ENCODE results near the gene TOE1. TPM values are rescaled to one million over a fixed set of nuclear protein-coding genes. Genes with fewer than 3 reads are reported as not detected.
A peak's percentile ranks its signal among the peaks of the same experiment; 100 is the strongest.

Gene TOE1
- total RNA-seq, 1 experiment from 2014 or later: 31.2 TPM

GRCh38 chr1:45302505-45303150 is 37.3 kb upstream of the TOE1 start:
- H3K4me3 Mint-ChIP-seq: peak overlapping the region; percentile 85 to 88; a peak in 4 of 5 replicates
- Histone ChIP-seq H3K27me3 (ENCODE audit: insufficient read depth, low read length) (no peaks in the 10 kb centered on the region), H3K27ac (ENCODE audit: insufficient read length, low read depth, low read length) (no peak overlapping the region), H4K8ac (replicated peaks; ENCODE audit: insufficient read length, low read depth, low read length) (no peak overlapping the region), H3T11ph (ENCODE audit: low read length) (no peak overlapping the region), H3K4me1 (ENCODE audit: insufficient read depth, low read length) (peaks cover 12% of the 10 kb centered on the region), H2BK20ac (ENCODE audit: low read depth, low read length, poor library complexity, severe bottlenecking) (no peak overlapping the region), H2BK5ac (ENCODE audit: insufficient read length, low read length) (no peak overlapping the region), H2BK120ac (ENCODE audit: low read depth, low read length, poor library complexity, severe bottlenecking) (no peak overlapping the region), H2BK15ac (ENCODE audit: low read depth, low read length) (no peak overlapping the region), H3K4me2 (ENCODE audit: insufficient read depth, insufficient read length, low read length) (peak overlapping the region; percentile 72), H3K9me3 (ENCODE audit: control insufficient read depth, low read depth, low read length) (no peaks in the 10 kb centered on the region), H4K5ac (ENCODE audit: insufficient read length, low read depth, low read length) (no peak overlapping the region), H3K23ac (ENCODE audit: insufficient read length, low read depth, low read length) (no peak overlapping the region), H3K79me1 (ENCODE audit: insufficient read depth, low read depth, low read length, poor library complexity, severe bottlenecking) (no peaks in the 10 kb centered on the region), H2BK12ac (ENCODE audit: insufficient read length, low read depth, low read length) (no peak overlapping the region), H3K4ac (ENCODE audit: low read depth, low read length) (no peak overlapping the region), H2AK5ac (ENCODE audit: insufficient read length, low read length) (no peak overlapping the region), H3K79me2 (ENCODE audit: insufficient read depth, low read length) (no peaks in the 10 kb centered on the region), H3K56ac (ENCODE audit: insufficient read length, low read depth, low read length) (no peak overlapping the region), H3K23me2 (ENCODE audit: insufficient read length, low read depth, low read length, poor library complexity, severe bottlenecking) (peaks cover 9% of the 10 kb centered on the region), H4K91ac (ENCODE audit: insufficient read length, low read depth, low read length) (no peak overlapping the region), H3K14ac (ENCODE audit: insufficient read depth, low read length) (no peak overlapping the region), H4K20me1 (ENCODE audit: control insufficient read depth, insufficient read depth, insufficient read length) (no peaks in the 10 kb centered on the region), H2AFZ (ENCODE audit: low read length) (no peak overlapping the region), H3K18ac (ENCODE audit: insufficient read length, low read depth, low read length) (no peak overlapping the region), H3K9ac (ENCODE audit: extremely low read depth, insufficient read length, low read length) (peak overlapping the region; percentile 73)
- DNase-seq: no peak
- WGBS (ENCODE audit: extremely low coverage, insufficient read length, low lambda C conversion rate): no CpG with 5 or more reads among the region's 16 CpGs
- TF ChIP-seq CTCF (conservative IDR thresholded peaks at IDR 0.05): no peak
- H3K27ac Mint-ChIP-seq: no peak overlapping the region
- H3K27me3 Mint-ChIP-seq (ENCODE audit: low read depth): no peaks in the 10 kb centered on the region
- no peaks in the 10 kb centered on the region for H3K36me3 Mint-ChIP-seq (ENCODE audit: insufficient read depth in 1 of 3, low read depth in 3 of 3)
- no peaks in the 10 kb centered on the region for H3K9me3 Mint-ChIP-seq
- peaks cover 46 to 50% of the 10 kb centered on the region in 2 experiments for H3K4me1 Mint-ChIP-seq
